HL-60 (cell line): ENCODE data around the gene C1orf210.

Experiments used
- DNase-seq, 2 experiments: peaks; one replicate each; pipeline ENCODE4 v3.0.0-alpha.2; 2010 to 2020; ENCODE audit warnings: low read depth in 1 of 2, low spot score in 1 of 2
- H3K27ac ChIP-seq: fragments of 250-450 bp; sonication (Bioruptor Pico); replicated peaks from 2 replicates; pipeline ENCODE4 v1.5.1; 2020; ENCODE audit warnings: mild to moderate bottlenecking, moderate library complexity
- H3K27me3 ChIP-seq: fragments of 250-450 bp; sonication (Bioruptor Pico); 2 replicates; pipeline ENCODE4 v1.5.1; 2021; ENCODE audit warnings: mild to moderate bottlenecking, moderate library complexity; ENCODE audit not compliant: insufficient read depth, poor library complexity, severe bottlenecking
- H3K4me3 ChIP-seq: replicated peaks from 2 replicates; pipeline ENCODE4 v1.5.1; 2011; ENCODE audit warnings: mild to moderate bottlenecking, control low read depth, low read length; ENCODE audit not compliant: insufficient read depth
- CTCF ChIP-seq: IDR thresholded peaks from one replicate; pipeline ENCODE4 v1.5.1; 2011; ENCODE audit warnings: low read length, control low read depth, inconsistent platforms; ENCODE audit not compliant: insufficient read depth
- GABPA ChIP-seq: IDR thresholded peaks from 2 replicates; pipeline ENCODE4 v1.6.1; 2012; ENCODE audit warnings: low read depth
- POLR2AphosphoS5 ChIP-seq: IDR thresholded peaks from 2 replicates; pipeline ENCODE4 v1.6.1; 2012; ENCODE audit warnings: low read depth
- SPI1 ChIP-seq: IDR thresholded peaks from 2 replicates; pipeline ENCODE4 v1.6.1; 2012; ENCODE audit warnings: low read depth, mild to moderate bottlenecking, borderline replicate concordance
- TF ChIP-seq, protein P1 (sequence below): IDR thresholded peaks from 2 replicates; pipeline ENCODE4 v1.6.1; 2012; ENCODE audit warnings: low read depth; ENCODE audit not compliant: insufficient replicate concordance

C1orf210 gene

GRCh38 chr1:43293176-43293575 lies 7.8 kb upstream of the C1orf210 start:
- no peak for DNase-seq
- Histone ChIP-seq H3K27ac (no peak overlapping the region), H3K27me3 (no peaks in the 10 kb centered on the region), H3K4me3 (no peak overlapping the region)
- TF ChIP-seq CTCF (no peak), GABPA (no peak), POLR2AphosphoS5 (no peak), SPI1 (no peak)
- TF ChIP-seq, protein P1, sequence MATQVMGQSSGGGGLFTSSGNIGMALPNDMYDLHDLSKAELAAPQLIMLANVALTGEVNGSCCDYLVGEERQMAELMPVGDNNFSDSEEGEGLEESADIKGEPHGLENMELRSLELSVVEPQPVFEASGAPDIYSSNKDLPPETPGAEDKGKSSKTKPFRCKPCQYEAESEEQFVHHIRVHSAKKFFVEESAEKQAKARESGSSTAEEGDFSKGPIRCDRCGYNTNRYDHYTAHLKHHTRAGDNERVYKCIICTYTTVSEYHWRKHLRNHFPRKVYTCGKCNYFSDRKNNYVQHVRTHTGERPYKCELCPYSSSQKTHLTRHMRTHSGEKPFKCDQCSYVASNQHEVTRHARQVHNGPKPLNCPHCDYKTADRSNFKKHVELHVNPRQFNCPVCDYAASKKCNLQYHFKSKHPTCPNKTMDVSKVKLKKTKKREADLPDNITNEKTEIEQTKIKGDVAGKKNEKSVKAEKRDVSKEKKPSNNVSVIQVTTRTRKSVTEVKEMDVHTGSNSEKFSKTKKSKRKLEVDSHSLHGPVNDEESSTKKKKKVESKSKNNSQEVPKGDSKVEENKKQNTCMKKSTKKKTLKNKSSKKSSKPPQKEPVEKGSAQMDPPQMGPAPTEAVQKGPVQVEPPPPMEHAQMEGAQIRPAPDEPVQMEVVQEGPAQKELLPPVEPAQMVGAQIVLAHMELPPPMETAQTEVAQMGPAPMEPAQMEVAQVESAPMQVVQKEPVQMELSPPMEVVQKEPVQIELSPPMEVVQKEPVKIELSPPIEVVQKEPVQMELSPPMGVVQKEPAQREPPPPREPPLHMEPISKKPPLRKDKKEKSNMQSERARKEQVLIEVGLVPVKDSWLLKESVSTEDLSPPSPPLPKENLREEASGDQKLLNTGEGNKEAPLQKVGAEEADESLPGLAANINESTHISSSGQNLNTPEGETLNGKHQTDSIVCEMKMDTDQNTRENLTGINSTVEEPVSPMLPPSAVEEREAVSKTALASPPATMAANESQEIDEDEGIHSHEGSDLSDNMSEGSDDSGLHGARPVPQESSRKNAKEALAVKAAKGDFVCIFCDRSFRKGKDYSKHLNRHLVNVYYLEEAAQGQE = no peak

- TF ChIP-seq POLR2AphosphoS5 = no peak
- peak; percentile 21; the same call in 1 of the 2 replicates for TF ChIP-seq SPI1
- H3K27me3 ChIP-seq = no peaks in the 10 kb centered on the region
Observed at GRCh38 chr1:43292679-43293078, 7.3 kb upstream of the C1orf210 start.

DNA sequence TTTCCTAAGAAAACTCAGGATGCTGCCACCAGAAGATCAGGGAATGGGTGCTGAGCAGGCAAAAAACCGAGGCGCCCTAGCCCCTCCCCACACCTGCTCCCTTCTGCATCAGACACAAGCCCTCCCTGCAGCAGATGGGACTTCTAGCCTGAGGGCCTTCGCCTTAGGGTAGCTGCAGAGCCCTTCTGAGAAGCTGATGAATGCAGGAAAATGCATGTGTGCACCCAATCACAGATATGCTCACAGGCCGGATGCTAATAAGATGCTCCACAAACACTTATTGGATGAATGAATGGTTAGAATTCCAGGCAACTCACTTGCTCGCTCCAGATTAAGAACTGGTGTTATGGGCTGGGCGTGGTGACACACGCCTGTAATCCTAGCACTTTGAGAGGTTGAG lies 6.8 kb upstream of the C1orf210 start:
- Histone ChIP-seq H3K27me3 (no peaks in the 10 kb centered on the region), H3K27ac (no peak overlapping the region), H3K4me3 (no peak overlapping the region)
- TF ChIP-seq SPI1 (no peak), POLR2AphosphoS5 (no peak), GABPA (no peak), CTCF (no peak)
- TF ChIP-seq, protein P1 = no peak
- no peak for DNase-seq

More at GRCh38 chr1:43292679-43293078, 7.3 kb upstream of the C1orf210 start:
- Histone ChIP-seq H3K4me3 (no peak overlapping the region), H3K27ac (no peak overlapping the region)
- no peak for DNase-seq

- H3K27me3 ChIP-seq = no peaks in the 10 kb centered on the region
- TF ChIP-seq CTCF (no peak), GABPA (no peak), SPI1 (no peak), POLR2AphosphoS5 (no peak)
- TF ChIP-seq, protein P1 = no peak
- H3K4me3 ChIP-seq = no peak overlapping the region
- no peak for DNase-seq
- H3K27ac ChIP-seq = no peak overlapping the region
Observed at GRCh38 chr1:43288785-43289706, 3.7 kb upstream of the C1orf210 start.
